Activated naive CD8-positive, alpha-beta T cell (primary cell): ENCODE data around the gene PNPLA3.

Experiments used
- H3K27ac Mint-ChIP-seq: one replicate; pipeline ENCODE4 v1.8.0; 2021; ENCODE audit warnings: mixed read lengths
- H3K27me3 Mint-ChIP-seq: one replicate; pipeline ENCODE4 v1.8.0; 2021; ENCODE audit warnings: mixed read lengths
- H3K36me3 Mint-ChIP-seq: one replicate; pipeline ENCODE4 v1.8.0; 2021; ENCODE audit warnings: mixed read lengths
- H3K4me1 Mint-ChIP-seq: one replicate; pipeline ENCODE4 v1.8.0; 2021; ENCODE audit warnings: low read depth, mixed read lengths
- H3K4me3 Mint-ChIP-seq: one replicate; pipeline ENCODE4 v1.8.0; 2021; ENCODE audit warnings: mild to moderate bottlenecking, mixed read lengths
- H3K9me3 Mint-ChIP-seq: one replicate; pipeline ENCODE4 v1.8.0; 2021; ENCODE audit warnings: low read depth, mixed read lengths

The PNPLA3 gene

DNA sequence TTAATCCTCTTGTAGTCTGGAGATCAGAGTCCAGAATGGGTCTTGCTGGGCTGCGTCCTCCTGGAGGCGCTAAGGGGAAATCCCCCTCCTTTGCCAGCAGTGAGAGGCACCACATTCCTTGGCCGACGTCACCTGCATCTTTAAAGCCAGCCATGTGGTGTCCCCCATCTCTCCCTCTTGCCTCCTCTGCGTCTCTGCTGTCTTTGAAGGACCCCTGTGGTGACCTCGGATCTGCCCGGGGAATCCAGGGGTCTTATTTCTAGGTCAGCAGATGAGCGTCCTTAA is 73.3 kb downstream of the PNPLA3 start:
- peak overlapping the region; percentile 89 for H3K4me3 Mint-ChIP-seq
- peaks cover 12% of the 10 kb centered on the region for H3K36me3 Mint-ChIP-seq
- no peaks in the 10 kb centered on the region for H3K9me3 Mint-ChIP-seq
- H3K4me1 Mint-ChIP-seq: peaks cover 29% of the 10 kb centered on the region
- H3K27ac Mint-ChIP-seq: peak overlapping the region; percentile 92
- no peaks in the 10 kb centered on the region for H3K27me3 Mint-ChIP-seq
